GM19328 (cell line): ENCODE data around the gene VWA5B2.
A peak's percentile ranks its signal among the peaks of the same experiment; 100 is the strongest.
"Not testable (repeated sequence)": the region's sequence is repeated elsewhere in the genome, so short reads cannot be mapped to it uniquely, and the experiment has no call there.

Experiments
- ATAC-seq: cut with Tn5 transposase; IDR thresholded peaks from one replicate; pipeline ENCODE4 v1.9.1; 2021; ENCODE audit warnings: mild to moderate bottlenecking, moderate library complexity; ENCODE audit not compliant: unreplicated experiment

Gene VWA5B2

DNA sequence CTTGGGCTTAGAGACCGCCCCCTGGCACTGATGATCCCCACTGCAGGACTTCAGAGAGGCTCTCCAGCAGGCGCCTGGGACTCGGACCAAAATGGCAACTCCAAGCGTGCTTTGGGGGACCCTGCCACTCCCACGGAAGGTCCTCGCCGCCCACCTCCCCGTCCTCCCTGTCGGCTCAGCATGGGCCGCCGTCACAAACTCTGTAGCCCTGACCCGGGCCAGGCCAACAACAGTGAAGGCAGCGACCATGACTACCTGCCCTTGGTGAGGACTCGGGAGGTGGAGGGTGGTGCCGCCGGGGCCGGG, 11.7 kb downstream of the VWA5B2 start:
- no peak for ATAC-seq

DNA sequence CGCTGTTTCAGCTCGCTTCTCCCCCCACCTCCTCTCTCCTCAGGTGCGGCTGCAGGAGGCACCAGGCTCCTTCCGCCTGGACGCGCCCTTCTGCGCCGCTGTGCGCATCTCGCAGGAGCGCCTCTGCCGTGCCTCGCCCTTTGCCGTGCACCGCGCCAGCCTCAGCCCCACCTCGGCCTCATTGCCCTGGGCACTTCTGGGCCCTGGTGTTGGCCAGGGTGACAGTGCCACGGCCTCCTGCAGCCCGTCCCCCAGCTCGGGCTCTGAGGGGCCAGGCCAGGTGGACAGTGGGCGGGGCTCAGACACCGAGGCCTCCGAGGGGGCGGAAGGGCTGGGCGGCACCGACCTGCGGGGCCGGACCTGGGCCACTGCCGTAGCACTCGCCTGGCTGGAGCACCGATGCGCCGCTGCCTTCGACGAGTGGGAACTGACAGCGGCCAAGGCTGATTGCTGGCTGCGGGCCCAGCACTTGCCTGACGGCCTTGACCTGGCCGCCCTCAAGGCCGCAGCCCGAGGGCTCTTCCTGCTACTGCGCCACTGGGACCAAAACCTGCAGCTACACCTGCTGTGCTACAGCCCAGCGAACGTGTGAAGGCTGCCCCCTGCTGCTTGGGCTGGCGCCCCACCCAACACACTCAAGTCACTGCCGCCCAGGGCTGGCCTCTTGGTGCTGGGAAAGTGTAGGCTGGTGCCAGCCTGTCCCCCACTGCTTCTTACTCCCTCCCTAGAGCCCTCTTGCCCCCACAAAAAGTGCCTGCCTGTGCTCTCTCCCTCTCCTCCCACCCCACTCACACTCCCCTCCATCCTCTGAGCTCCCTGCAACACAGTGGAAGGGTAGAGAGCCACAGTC, 12.3 kb downstream of the VWA5B2 start:
- no peak for ATAC-seq

DNA sequence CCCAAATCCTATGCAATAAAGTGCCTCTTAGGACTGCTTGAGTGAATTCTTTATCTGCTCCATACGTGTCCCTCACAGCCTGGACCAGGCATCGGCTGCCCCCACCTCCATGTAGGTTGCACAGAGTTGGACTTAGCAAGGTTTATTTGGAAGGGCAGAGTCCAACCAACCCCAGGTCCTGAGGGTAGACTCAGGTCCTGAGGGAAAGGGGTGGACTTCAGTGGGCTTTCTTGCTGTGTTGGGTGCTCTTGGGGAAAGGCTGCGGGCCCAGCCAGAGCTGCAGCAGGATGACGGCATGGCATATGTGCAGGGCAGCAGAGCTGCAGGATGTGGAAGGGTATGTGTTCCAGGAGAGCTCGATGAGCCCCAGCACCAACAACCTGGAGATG, 12.9 kb downstream of the VWA5B2 start:
- no peak for ATAC-seq

DNA sequence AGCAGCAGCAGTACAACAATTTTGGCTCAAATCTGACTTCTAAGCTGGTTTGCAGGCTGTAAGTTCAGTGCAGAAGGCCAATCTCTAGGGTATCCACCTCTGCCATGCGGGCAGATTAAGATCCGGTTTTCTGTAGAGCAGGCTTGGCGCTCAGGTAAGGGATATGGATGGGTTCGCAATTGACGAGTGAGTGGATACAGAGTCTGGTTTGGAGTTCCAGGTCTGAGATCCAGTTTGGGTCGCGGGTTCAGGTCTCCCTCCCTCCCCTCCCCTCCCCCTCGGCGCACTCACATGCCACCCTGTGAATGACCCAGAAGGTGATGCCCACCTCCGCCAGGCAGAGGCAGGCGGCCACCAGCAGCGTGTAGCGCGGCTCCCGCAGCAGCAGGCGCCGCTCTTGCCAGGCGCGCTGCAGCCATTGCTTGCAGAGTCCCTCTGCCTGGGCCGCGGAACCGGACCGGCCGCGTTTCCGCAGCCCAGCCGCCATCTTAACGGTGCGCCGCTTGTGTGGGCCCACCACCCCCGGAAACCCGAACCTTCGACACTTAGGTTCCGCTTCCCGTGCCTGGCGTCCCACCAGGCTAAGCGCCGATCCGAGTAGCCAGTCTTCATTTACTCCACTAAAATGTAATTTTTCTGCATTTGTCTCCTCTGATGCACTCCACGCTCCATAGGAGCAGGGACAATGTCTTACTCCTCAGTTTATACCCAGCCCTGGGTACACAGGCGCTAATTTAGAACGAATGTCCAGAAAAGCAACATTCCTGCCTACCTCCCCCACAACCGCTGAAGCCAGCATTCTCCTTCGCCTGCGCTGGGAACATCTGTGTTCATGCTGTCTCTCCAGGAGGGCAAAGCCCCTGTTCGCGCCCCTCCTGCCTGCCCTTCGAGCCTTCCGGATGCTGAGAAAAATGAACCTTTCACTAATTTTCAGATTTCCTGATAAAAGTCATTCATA, 19.3 kb downstream of the VWA5B2 start, which contains the start of gene ALG3:
ALG3 (minus strand) TSS at position 509 of the 958 bp plus-strand sequence; CDS start at position 487, 22 bp downstream.
- ATAC-seq, result peak; percentile 48

DNA sequence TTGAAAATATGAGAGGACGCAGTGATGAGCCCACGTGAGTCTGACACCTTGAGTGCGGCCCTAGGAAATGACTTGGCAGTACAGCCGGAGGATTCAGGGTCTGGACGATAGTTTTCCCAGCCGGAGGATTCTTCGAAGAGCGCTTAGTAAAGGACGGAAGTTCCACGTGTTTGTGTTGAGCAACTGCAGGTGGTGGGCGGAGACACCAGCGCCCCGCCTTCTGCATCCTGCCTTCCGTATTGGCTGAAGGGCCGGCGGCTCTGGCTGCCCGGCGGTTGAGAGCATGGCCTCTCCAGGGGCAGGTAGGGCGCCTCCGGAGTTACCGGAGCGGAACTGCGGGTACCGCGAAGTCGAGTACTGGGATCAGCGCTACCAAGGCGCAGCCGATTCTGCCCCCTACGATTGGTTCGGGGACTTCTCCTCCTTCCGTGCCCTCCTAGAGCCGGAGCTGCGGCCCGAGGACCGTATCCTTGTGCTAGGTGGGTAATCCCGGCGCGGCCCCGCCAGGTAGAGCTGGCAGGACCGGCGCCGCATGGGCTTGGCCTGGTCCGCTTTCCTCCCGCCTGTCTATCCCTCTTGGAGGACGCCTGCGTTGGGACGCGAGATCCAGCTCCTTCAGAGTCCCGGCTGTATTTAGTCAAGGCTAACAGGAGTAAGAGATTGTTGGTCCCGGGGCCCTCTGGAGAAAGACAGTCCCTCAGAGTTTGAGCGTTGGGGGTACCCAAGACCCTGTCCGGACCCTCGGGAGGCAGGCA, 20.2 kb downstream of the VWA5B2 start, which contains the start of gene EEF1AKMT4:
EEF1AKMT4 (plus strand) TSS at position 261 of the 755 bp plus-strand sequence; CDS start at position 284, 23 bp downstream.
- peak; percentile 77 for ATAC-seq

DNA sequence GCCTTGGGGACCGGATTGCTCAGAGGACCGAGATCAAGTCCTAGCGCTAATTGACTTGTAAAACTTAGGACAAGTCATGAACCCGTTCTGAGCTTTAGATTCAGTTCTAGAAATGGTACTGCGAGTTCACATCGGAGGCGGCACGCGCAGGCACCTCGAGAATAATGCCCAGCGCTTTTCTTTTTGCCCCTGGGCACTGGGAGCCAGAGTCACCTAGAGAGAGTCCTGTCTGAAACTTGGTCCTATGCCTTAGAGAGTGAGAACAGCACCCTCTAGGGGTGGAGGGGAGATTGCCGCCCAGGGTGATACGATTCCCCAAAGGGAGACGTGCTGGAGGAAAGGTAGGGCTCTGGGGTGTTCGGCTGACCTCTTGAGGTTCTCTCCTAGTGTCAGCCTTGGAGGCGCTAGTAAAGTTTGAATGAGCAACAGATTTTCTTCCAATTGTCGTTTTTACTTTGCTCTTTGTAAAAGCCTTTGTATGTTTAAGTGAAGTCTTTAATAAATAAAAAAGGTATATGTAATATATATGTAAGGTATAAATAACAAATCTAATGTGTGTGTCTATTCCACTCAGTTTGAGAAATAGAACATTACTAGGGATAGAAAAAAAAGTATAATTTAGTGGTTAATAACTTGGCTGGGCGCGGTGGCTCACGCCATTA, 20.9 kb downstream of the VWA5B2 start:
- ATAC-seq, result peak; percentile 52

DNA sequence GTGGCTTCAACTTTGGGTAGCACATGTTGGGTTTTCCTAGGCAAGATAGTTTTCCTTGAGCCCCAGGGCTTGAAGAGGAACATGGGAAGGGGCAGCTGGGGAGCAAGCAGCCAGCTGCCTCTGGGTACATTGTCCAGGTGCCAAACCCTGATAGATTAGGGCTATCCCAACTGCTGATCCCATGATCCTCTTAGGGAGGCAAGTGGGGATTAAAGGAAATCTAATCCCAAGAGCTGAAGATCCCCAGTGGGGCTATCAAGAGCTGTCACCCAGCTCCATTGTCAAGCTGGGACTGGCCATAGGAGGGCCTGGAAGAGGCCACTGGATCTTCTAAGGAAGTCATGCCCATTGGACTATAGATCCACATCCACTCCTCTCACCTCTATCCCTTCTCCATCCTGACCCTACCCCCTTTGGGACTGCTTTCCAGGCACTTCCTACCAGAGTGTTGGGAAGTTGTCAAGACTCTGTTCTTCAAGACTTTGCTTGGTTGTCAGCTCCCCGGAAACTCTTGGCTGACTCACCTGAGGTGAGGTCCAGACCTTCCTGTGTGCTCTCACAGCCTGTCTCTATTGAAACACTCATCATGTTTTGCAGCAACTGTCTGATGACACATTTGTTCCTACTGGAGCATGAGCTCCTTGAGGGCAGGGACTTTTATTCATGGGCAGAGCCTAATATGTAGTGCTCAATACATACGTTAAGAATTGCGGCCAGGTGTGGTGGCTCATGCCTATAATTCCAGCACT, 26.1 kb downstream of the VWA5B2 start:
- ATAC-seq, result no peak

DNA sequence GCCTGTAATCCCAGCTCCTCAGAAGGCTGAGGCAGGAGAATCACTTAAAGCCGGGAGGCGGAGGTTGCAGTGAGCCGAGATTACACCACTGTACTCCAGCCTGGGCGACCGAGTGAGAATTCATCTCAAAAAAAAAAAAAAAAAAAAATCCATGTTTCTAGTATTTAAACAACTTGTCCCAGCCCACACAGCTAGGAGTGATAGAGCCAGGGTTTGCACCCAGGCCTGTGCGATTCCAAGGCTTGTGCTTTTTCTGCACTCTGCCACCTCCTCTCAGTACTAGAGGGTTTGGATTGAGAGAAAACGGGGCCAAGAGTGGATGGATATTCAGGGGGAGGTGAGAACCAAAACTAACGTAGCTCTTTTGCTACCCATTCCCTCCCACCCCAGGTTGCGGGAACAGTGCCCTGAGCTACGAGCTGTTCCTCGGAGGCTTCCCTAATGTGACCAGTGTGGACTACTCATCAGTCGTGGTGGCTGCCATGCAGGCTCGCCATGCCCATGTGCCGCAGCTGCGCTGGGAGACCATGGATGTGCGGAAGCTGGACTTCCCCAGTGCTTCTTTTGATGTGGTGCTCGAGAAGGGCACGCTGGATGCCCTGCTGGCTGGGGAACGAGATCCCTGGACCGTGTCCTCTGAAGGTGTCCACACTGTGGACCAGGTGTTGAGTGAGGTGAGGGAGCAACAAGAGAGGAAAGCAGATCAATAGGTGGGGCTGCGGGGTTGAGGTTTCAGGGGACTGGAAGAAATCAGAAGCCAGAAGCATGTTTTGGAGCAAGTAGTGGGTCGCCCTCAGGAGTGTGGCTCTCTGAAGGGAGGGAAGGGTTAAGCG, 27.9 kb downstream of the VWA5B2 start:
- no peak for ATAC-seq

DNA sequence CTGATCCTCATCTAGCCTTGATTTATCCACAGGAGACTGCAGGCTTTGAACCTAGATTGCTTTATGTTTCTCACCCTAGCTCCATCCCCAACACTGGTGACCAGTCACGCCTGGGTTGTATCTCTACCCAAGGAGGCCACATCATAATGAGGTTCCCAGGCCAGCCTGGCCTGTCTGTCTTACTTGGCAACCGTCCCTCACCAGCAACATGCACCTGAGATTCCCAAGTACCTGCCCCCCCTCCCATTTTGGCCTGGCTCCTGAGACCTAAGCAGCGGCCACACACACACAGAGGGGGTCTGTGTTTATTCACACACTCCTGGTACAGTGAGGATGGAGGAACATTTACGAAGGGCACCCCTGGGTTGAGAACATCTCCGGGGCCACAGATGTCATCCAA, 29.5 kb downstream of the VWA5B2 start:
- ATAC-seq, result no peak

DNA sequence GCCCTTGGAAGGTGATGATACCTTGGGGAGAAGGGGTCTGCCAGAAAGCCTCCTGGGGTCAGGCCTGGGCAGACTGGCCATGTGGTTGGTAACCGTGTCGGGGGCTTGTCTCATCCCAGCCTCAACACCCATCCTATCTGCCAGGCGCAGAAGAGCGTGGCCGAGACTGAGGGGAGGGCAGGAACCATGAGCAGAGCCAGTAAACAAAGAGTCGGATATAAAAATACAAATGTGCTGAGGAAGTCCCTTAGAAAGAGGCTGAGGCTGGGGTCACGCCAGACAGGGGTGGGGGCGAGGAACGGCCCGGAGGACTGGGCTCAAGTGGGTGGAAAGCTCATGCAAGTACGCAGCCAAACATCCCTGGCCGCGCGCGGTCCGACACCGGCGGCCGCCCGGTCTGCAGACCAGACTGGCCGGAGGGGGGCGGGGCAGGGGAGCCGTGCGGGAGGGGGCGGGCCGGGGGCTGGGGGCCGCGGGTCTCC, 30.1 kb downstream of the VWA5B2 start:
- no peak for ATAC-seq

DNA sequence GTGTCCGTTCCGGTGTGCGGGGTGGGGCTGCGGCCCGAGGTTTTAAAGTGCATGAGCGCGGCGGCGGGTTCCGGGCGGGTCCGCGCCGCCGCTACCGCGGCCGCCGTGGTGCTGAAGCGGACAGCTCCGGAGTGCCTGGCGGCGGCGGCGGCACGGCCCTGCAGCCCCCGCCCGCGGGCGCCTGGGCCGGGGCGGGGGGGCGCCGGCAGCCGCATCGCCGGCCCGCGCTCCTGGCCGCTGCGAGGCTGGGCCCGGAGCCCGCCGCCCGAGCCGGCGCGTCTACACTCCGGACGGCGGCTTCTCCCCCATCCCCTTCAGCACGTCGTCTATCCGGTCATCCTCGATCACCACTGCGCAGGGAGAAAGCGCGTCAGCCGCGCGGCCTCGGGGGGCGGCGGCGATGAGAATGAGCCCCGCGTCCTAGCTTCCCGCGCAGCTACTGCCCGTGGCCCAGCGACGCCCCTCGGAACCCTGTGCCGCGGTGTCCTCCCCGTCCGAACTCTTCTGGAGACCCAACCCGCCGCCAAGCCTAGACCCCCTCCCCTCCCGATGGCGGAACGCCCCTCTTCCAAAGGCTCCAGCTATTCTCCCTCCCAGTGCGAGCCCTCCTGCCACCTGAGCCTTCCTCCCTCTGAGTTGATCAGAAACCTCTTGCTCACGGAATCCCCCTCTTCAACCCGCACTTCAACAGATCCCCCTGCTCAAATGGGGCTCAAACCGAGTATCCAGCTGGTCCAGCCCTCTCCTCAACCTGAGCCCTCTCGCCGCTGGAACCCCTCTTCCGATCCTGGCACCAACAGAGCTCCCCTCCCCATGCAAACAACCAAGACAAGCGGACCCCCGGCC, 30.7 kb downstream of the VWA5B2 start:
- ATAC-seq, result no peak

DNA sequence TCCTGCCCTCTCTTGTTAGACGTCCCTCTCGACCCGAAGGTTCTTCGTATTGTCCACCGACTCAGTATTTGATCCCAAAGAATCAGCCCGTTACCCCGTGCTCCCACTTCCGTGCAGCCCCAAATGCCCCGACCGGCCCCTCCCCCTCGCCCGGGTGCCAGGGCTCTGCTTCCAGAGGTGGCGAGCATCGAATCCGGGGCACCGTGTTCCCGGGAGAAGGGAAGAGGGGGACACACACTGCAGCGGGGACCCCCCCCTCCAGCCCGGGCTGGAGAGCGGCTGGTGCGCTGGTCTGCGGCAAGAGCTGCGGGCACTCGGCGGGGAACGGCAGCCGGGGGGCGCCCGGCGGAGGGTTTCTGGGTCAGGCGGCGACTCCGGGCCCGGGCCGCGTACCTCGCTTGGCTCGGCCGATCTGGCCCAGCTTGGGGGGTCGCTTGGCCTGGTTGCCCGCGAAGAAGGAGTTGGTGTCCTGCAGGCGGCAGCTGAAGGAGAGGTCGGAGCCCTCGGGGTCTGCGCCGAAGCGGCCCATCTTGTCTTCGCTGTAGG, 31.4 kb downstream of the VWA5B2 start:
- ATAC-seq, result no peak

DNA sequence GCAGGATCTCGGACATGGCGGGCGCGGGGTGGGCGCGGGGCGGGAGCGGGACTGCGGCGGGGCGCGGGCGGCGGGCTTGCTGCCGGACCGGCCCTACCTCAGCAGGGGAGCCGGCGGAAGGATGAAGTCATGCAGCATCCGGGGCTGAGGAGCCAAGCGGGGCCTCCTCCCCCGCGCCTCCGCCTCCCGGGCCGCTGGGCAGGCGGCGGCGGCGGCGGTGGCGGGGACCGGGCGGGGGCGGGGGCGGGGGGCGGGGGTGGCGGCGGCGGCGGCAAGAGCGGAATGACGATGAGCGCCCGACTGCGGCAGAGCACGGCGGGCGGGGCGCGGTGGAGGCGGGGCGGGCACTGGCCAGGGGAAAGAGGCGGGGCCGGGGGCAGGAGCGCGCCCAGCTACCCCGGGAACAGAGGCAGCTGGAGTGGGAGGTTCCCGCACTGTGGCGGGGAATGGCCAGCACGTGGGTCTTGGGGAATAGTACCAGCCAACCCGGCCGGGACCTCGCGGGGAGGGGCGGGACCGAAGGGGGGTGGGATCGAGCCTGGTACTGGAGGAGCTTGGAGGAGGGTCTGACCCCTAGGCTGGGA, 32.0 kb downstream of the VWA5B2 start, which contains the start of gene CAMK2N2:
CAMK2N2 (minus strand) TSS at position 284 of the 584 bp plus-strand sequence; CDS start at position 16, 268 bp downstream.
- ATAC-seq, result no peak

DNA sequence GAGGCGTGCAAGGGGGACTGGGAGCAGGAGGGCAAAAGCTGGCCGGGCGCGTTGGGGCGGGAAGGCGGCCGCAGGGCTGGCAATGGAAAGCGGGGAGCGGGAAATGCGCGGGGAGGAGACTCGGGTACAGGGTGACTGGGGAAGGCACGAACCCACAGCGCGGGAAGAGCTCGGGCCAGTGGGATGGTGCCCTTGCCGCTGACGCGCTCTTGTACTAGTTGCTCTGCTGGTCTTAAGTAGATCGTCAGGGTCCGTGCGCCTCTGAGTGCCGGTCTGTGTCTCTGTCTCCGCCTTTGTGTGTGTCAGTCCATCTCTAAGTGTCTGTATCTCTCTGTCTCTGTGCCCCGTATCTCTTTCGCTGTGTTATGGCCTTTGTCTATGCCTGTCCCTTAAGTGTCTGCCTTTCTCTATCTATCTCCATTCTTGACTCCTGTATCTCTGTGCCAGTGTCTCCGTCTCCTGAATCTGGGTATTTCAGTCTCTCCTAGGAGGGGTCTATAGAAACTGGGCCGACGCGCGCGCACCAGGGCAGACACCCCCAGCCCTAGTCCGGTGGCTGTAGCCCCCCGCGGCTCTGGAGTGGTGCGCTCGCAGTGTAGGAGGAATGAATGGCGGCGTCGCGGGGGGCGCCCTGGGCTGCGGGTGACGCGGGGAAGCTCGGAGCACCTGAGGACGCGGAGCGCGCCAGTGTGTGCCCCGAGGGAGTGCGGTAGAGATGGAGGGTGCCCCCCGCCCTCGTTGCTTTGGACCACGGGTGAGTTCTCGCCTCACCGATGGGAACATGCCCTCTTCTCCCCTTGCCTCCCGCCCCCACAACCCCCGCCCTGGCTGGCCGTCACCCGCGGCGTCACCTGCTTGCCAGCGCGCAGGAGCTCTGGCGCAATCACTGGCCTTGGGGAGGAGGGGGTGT, 32.7 kb downstream of the VWA5B2 start:
- no peak for ATAC-seq

DNA sequence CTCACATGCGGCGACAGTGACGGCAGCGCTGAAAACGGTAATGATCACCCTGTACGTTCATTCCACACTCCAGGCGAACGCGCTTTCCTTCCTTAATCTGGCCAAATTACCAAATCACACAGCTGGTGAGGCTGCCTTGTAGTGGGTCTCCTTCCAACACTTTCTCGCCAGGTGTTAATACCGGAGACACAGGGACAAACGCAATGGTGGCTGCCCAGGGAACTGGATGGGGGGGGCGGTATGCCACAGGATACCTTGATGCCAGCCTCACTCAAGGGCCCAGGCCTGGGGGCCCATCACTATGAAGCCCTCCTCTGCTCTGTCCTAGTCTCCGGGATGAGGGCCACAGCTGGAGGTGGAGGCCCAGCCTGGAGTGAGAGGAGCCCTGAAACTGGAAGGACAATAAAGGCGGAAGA, 33.4 kb downstream of the VWA5B2 start:
- ATAC-seq, result no peak

DNA sequence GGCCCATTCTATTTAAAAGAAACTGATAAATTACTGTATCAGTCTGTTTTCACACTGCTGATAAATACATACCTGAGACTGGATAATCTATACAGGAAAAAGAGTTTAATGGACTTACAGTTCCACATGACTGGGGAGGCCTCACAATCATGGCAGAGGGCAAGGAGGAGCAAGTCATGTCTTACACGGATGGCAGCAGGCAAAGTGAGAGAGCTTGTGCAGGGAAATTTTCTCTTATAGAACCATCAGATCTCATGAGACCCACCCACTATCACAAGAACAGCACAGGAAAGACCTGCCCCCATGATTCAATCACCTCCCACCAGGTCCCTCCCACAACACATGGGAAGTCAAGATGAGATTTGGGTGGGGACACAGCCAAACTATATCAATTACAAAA, 37.9 kb downstream of the VWA5B2 start:
- not testable (repeated sequence) for ATAC-seq
